H9 (cell line): ENCODE results near the gene LRFN2. TPM values are rescaled to one million over a fixed set of nuclear protein-coding genes. Genes with fewer than 3 reads are reported as not detected.

Source experiments
- DNase-seq: peaks from one replicate; pipeline ENCODE4 v3.0.0-alpha.2; 2017
- H2AFZ ChIP-seq: one replicate; pipeline ENCODE4 v1.6.1; 2013; ENCODE audit warnings: mild to moderate bottlenecking, low read length, control low read depth, moderate library complexity
- H2AK5ac ChIP-seq: 2 replicates; pipeline ENCODE4 v1.6.1; 2013; ENCODE audit warnings: low read length, control low read depth, mixed read lengths; ENCODE audit not compliant: insufficient read length
- H2BK120ac ChIP-seq: one replicate; pipeline ENCODE4 v1.6.1; 2013; ENCODE audit warnings: low read depth, mild to moderate bottlenecking, low read length, control low read depth, inconsistent platforms; ENCODE audit not compliant: poor library complexity, severe bottlenecking
- H2BK12ac ChIP-seq: 2 replicates; pipeline ENCODE4 v1.6.1; 2013; ENCODE audit warnings: low read length, control low read depth, mixed read lengths, low read depth; ENCODE audit not compliant: insufficient read length
- H2BK15ac ChIP-seq: 2 replicates; pipeline ENCODE4 v1.6.1; 2013; ENCODE audit warnings: low read depth, low read length, control low read depth
- H2BK20ac ChIP-seq: one replicate; pipeline ENCODE4 v1.6.1; 2013; ENCODE audit warnings: low read depth, mild to moderate bottlenecking, low read length, control low read depth, inconsistent platforms; ENCODE audit not compliant: poor library complexity, severe bottlenecking
- H2BK5ac ChIP-seq: 2 replicates; pipeline ENCODE4 v1.6.1; 2013; ENCODE audit warnings: low read length, control low read depth, mixed read lengths; ENCODE audit not compliant: insufficient read length
- H3K14ac ChIP-seq: 2 replicates; pipeline ENCODE4 v1.6.1; 2013; ENCODE audit warnings: low read length, control low read depth; ENCODE audit not compliant: insufficient read depth
- H3K18ac ChIP-seq: 2 replicates; pipeline ENCODE4 v1.6.1; 2013; ENCODE audit warnings: low read depth, mild to moderate bottlenecking, mixed read lengths, low read length, control low read depth; ENCODE audit not compliant: insufficient read length
- H3K23ac ChIP-seq: 2 replicates; pipeline ENCODE4 v1.6.1; 2013; ENCODE audit warnings: low read length, control low read depth, mixed read lengths, low read depth; ENCODE audit not compliant: insufficient read length
- H3K23me2 ChIP-seq: 2 replicates; pipeline ENCODE4 v1.6.1; 2013; ENCODE audit warnings: low read depth, mild to moderate bottlenecking, mixed read lengths, low read length, control low read depth; ENCODE audit not compliant: insufficient read length, poor library complexity, severe bottlenecking
- H3K27ac ChIP-seq: 2 replicates; pipeline ENCODE4 v1.5.1; 2013; ENCODE audit warnings: low read length, control low read depth, mixed read lengths, low read depth; ENCODE audit not compliant: insufficient read length
- H3K27me3 ChIP-seq: 2 replicates; pipeline ENCODE4 v1.6.1; 2013; ENCODE audit warnings: low read length, control low read depth, inconsistent platforms; ENCODE audit not compliant: insufficient read depth
- H3K4ac ChIP-seq: 2 replicates; pipeline ENCODE4 v1.6.1; 2013; ENCODE audit warnings: low read depth, mild to moderate bottlenecking, control low read depth, inconsistent platforms, low read length, moderate library complexity
- H3K4me1 ChIP-seq: 2 replicates; pipeline ENCODE4 v1.6.1; 2013; ENCODE audit warnings: low read length, control low read depth, inconsistent platforms; ENCODE audit not compliant: insufficient read depth
- H3K4me2 ChIP-seq: 2 replicates; pipeline ENCODE4 v1.6.1; 2013; ENCODE audit warnings: low read length, control low read depth, mixed read lengths; ENCODE audit not compliant: insufficient read length, insufficient read depth
- H3K56ac ChIP-seq: 2 replicates; pipeline ENCODE4 v1.6.1; 2013; ENCODE audit warnings: low read depth, mild to moderate bottlenecking, mixed read lengths, low read length, control low read depth; ENCODE audit not compliant: insufficient read length
- H3K79me1 ChIP-seq: 2 replicates; pipeline ENCODE4 v1.6.1; 2013; ENCODE audit warnings: low read depth, mild to moderate bottlenecking, moderate library complexity, low read length, control low read depth, inconsistent platforms; ENCODE audit not compliant: insufficient read depth, poor library complexity, severe bottlenecking
- H3K79me2 ChIP-seq: 2 replicates; pipeline ENCODE4 v1.6.1; 2013; ENCODE audit warnings: low read length, control low read depth, inconsistent platforms; ENCODE audit not compliant: insufficient read depth
- H3K9ac ChIP-seq: 2 replicates; pipeline ENCODE4 v1.6.1; 2013; ENCODE audit warnings: low read length, control low read depth, mixed read lengths; ENCODE audit not compliant: insufficient read length; ENCODE audit errors: extremely low read depth
- H3K9me3 ChIP-seq: one replicate; pipeline ENCODE4 v1.6.1; 2013; ENCODE audit warnings: low read depth, low read length, inconsistent platforms; ENCODE audit not compliant: control insufficient read depth
- H3T11ph ChIP-seq: one replicate; pipeline ENCODE4 v1.6.1; 2013; ENCODE audit warnings: mild to moderate bottlenecking, low read length, control low read depth, inconsistent platforms
- H4K20me1 ChIP-seq: one replicate; pipeline ENCODE4 v1.6.1; 2013; ENCODE audit not compliant: control insufficient read depth, insufficient read length, insufficient read depth
- H4K5ac ChIP-seq: 2 replicates; pipeline ENCODE4 v1.6.1; 2013; ENCODE audit warnings: low read depth, mild to moderate bottlenecking, mixed read lengths, low read length, control low read depth; ENCODE audit not compliant: insufficient read length
- H4K8ac ChIP-seq: replicated peaks from 2 replicates; pipeline ENCODE4 v1.6.1; 2013; ENCODE audit warnings: low read length, control low read depth, mixed read lengths, low read depth; ENCODE audit not compliant: insufficient read length
- H4K91ac ChIP-seq: 2 replicates; pipeline ENCODE4 v1.6.1; 2013; ENCODE audit warnings: low read depth, mild to moderate bottlenecking, moderate library complexity, mixed read lengths, low read length, control low read depth; ENCODE audit not compliant: insufficient read length
- H3K27ac Mint-ChIP-seq, 3 experiments: 2 replicates in 2 of 3; 3 replicates in 1 of 3; pipeline ENCODE4 v1.8.0; 2020 to 2021; ENCODE audit warnings: mixed read lengths in 3 of 3, mild to moderate bottlenecking in 1 of 3, moderate library complexity in 1 of 3
- H3K27me3 Mint-ChIP-seq: 2 replicates; pipeline ENCODE4 v1.8.0; 2021; ENCODE audit warnings: low read depth, mild to moderate bottlenecking, moderate library complexity, mixed read lengths
- H3K36me3 Mint-ChIP-seq, 3 experiments: 2 replicates in 2 of 3; 3 replicates in 1 of 3; pipeline ENCODE4 v1.8.0; 2020 to 2021; ENCODE audit warnings: low read depth in 3 of 3, mixed read lengths in 3 of 3; ENCODE audit not compliant: insufficient read depth in 1 of 3
- H3K4me1 Mint-ChIP-seq, 2 experiments: 2 replicates each; pipeline ENCODE4 v1.8.0; 2020; ENCODE audit warnings: mixed read lengths in 2 of 2
- H3K4me3 Mint-ChIP-seq, 2 experiments: 2 replicates in 1 of 2; 3 replicates in 1 of 2; pipeline ENCODE4 v1.8.0; 2020 to 2021; ENCODE audit warnings: mild to moderate bottlenecking in 2 of 2, mixed read lengths in 2 of 2, moderate library complexity in 1 of 2
- H3K9me3 Mint-ChIP-seq, 2 experiments: 2 replicates in 1 of 2; 3 replicates in 1 of 2; pipeline ENCODE4 v1.8.0; 2020; ENCODE audit warnings: mild to moderate bottlenecking in 2 of 2, mixed read lengths in 2 of 2, moderate library complexity in 1 of 2
- CTCF ChIP-seq: fragments of 200-600 bp; sonication (generic); conservative IDR thresholded peaks from 3 replicates; pipeline ENCODE4 v1.8.0; 2021; ENCODE audit warnings: antibody characterized with exemption, mild to moderate bottlenecking
- WGBS: extraction: QIAGEN DNeasy Blood & Tissue Kit; methylation state at CpG from one replicate; pipeline ENCODE4 v1.1.7; 2013; ENCODE audit warnings: missing lambda C conversion rate, low lambda C conversion rate, mixed read lengths; ENCODE audit not compliant: insufficient read length; ENCODE audit errors: extremely low coverage; 5-methylcytosine and 5-hydroxymethylcytosine counted together
- total RNA-seq: library from RNA; stranded (reverse); gene quantifications from 2 replicates; pipeline ENCODE4 v1.2.1, GENCODE V29; 2021

LRFN2 gene
- total RNA-seq, 1 experiment from 2014 or later: 0.11 TPM

GRCh38 chr6:40509086-40509485 is 78.1 kb downstream of the LRFN2 start:
- no peak overlapping the region for H2BK120ac ChIP-seq
- H3K27me3 ChIP-seq: no peaks in the 10 kb centered on the region
- H3K27ac ChIP-seq: no peak overlapping the region
- H3K79me2 ChIP-seq: no peaks in the 10 kb centered on the region
- no peak for DNase-seq
- Mint-ChIP-seq H3K27me3 (no peaks in the 10 kb centered on the region; the same call in 1 of the 2 replicates), H3K4me1 (peaks cover 5 to 19% of the 10 kb centered on the region in 2 experiments; a peak in 3 of 4 replicates), H3K27ac (no peak overlapping the region), H3K9me3 (no peaks in the 10 kb centered on the region), H3K4me3 (no peak overlapping the region), H3K36me3 (no peaks in the 10 kb centered on the region)
- H3K4me1 ChIP-seq: peaks cover 4% of the 10 kb centered on the region; the same call in 1 of the 2 replicates
- no peak overlapping the region for H2AFZ ChIP-seq
- WGBS: no CpG with 5 or more reads among the region's 1 CpG
- H3K4ac ChIP-seq: no peak overlapping the region
- H3K23me2 ChIP-seq: peaks cover 5% of the 10 kb centered on the region
- no peak overlapping the region for H3K56ac ChIP-seq
- TF ChIP-seq CTCF: no peak
- no peak overlapping the region for H2BK20ac ChIP-seq
- H3K79me1 ChIP-seq: no peaks in the 10 kb centered on the region
- no peak overlapping the region for H3K18ac ChIP-seq
- no peak overlapping the region for H3K4me2 ChIP-seq
- H4K8ac ChIP-seq: no peak overlapping the region
- H3T11ph ChIP-seq: no peak overlapping the region
- no peak overlapping the region for H4K5ac ChIP-seq
- no peaks in the 10 kb centered on the region for H3K9me3 ChIP-seq
- H3K23ac ChIP-seq: no peak overlapping the region
- no peak overlapping the region for H2BK12ac ChIP-seq
- H4K91ac ChIP-seq: no peak overlapping the region
- H2BK5ac ChIP-seq: no peak overlapping the region
- no peak overlapping the region for H2AK5ac ChIP-seq
- no peaks in the 10 kb centered on the region for H4K20me1 ChIP-seq
- H2BK15ac ChIP-seq: no peak overlapping the region
- H3K14ac ChIP-seq: no peak overlapping the region
- H3K9ac ChIP-seq: no peak overlapping the region
